ENCODE measurements around the gene RBFOX1. TPM values are rescaled to one million over a fixed set of nuclear protein-coding genes. Genes with fewer than 3 reads are reported as not detected.

Gene RBFOX1
- polyA plus RNA-seq, 1 donor: 2.6 TPM

DNA sequence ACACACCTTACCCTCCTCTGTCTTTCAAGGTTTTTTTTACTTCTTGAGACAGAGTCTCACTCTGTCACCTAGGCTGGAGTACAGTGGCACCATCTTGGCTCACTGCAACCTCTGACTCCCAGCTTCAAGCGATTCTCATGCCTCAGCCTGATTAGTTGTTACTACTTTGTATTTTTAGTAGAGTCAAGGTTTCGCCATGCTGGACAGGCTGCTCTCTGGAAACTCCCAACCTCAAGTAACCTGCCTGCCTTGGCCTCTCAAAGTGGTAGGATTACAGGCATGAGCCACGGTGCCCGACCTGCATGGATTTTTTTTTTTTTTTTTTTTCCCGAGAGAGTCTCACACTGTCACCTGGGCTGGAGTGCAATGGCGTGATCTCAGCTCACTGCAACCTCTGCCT is 273.2 kb downstream of the RBFOX1 start:
- no peak for DNase-seq

DNA sequence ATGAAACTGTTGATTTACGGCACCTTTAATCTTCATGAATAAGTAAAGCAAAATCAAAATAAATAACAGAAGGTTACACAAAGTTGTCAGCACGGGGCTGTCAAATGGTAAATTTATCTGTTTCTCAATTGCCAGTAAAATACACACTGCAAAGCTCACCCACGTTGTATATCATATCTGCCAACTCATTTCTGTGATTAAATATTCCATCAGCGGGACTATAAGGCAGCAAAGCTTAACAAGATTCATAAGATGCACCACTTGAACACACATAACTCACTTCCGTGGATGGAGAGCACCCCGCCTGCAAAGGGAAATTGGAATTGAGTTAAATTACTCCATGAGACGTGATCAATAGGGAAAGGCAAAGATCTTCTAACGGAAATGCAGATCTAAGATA is 280.0 kb downstream of the RBFOX1 start:
- DNase-seq: no peak

DNA sequence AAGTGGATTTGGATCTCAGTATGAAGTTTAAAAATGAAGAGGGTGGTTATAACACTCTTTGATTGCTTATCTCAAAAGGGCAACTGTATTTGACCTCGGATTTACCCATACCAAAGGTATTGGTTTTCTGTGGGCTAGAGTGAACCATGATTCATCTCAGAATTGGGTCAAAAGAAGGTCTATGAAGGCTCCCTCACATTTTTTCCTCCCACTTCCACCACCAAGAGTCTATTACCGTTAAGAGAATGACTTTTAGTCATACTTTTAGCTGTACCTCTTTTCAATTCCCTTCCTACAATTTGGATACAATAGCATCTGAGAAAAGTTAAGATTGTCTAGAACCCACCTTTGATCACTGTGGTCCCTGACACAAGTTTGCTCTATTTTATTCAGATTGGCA is 280.9 kb downstream of the RBFOX1 start:
- no peak for DNase-seq

DNA sequence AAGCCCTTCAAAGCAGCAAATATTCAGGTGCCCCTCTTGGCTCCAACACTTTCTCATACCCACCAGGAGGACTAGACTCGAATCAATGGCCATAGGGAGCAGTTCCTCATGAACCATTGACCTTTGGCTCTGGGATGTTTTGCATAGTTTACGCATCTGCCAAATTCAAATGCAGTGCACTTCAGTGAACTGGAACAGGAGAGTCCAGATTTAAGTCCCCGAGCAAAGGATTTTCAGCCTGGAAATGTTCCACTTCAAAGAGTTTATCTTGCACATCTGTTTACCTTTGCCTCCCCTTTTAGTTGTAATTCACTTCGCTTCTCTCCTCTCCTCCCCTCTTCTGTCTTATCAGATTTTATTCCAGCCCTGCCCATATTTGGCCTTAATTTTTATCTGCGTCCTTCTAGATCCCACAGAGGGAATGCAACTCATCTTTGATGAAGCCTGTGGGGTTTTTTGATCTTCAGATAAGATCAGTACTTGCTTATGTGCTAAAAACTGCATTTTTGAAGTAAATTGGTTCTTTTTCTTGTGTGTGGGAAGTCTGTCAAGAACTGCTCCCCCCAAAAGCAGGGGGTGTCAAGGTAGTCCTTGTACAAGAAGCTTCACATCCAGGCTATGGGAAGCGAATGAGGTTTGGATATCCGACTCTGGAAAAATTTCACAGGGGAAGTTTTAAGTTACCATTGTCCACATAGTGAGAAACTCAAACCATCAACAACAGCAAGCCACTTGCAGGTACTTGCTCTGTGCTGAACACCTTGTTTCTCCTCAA is 281.6 kb downstream of the RBFOX1 start:
- DNase-seq: peak; percentile 64

DNA sequence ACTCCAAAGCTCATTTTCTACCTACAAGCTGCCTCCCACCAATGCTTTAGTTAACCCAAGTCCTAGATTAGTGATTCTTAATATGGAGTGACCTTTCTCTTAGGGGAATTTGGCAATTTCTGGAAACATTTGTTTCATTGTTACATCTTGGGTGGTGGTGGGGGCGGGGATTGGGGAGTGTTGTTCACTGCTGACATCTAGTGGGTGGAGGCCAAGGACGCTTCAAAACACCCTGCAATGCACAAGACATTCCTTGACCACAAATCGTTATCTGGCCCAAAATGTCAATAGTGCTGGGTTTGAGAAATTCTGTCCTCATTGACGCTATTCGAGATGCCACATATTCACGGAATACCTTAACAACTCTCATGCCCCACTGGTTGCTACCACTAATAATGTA is 282.9 kb downstream of the RBFOX1 start:
- no peak for DNase-seq

DNA sequence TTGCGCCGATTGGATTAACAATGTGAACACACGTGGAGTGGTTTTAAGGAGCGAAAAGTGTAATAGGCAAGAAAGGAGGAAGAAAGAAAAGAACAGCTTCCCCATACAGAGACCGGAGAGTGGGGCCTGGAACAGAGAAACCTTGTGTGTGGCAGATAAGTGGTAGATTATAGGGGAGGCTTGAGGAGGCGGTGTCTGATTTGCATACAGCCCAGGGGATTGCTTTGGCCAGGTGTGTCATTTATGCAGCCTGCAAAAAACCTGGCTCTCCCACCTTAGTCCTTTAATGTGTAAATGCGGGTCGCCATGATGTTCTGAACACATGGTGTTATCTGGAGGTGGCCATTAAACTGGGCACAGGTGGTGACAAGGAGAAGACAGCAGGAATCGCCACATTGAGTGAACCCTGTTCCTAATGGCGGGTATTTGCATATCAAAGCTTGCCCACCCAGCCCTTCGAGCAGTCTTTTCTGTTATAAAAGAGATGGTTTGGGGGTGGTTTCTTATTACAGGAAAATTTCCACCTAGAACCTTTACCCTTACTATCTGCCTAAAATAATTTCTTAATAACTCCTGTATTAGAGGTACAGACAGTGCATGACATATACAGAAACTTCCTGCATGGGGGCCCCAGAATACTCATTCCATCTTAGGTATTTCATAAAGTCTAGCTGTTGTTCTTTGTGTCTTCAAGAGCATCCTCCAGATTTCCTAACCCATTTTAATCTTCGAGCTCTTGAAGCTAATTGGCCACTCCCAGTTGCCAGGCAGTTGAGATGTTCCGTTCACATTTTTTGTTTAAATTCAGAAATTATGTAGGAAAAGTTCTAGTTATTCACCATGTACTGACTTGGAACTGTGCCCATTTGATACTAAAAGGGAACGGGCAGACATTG is 292.5 kb downstream of the RBFOX1 start:
- no peak for DNase-seq

DNA sequence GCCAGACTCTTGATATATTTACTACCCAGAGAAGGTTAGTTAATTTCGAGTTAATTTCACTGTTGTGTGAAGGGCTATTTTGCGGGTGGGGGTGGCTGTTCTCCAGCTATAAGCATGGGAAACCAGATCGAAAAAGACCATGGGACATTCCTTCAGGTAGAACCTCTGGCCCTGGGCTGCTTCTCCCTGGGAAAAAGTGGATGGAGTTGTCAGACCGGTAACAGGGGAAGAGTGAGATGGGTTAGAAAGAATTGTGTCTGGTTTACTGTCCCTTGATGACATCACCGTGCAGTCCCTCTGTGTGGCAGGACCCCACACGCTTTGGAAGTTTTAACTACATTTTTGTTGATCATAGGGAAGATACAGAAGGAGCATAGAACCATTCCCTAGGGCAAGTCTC is 296.3 kb downstream of the RBFOX1 start:
- no peak for DNase-seq

DNA sequence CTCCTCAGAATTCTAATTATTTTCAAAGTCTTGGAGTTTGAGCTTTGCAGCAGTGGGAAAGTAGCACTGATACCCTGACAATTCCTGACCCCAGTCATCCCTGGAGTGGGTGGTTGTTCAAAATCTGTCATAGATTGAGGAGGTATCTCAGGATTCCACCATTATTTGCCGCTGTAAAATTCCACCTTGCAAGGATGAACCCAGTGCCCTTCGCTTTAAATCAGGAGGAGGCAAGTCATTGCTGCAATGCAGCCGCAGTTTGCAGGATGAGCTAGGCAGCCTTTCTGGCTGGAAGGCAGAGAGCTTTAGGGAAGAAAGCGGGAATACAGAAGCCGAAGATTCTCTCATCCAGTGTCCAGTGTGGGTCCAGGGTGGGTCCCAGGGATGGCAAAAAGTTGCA is 296.9 kb downstream of the RBFOX1 start:
- no peak for DNase-seq

DNA sequence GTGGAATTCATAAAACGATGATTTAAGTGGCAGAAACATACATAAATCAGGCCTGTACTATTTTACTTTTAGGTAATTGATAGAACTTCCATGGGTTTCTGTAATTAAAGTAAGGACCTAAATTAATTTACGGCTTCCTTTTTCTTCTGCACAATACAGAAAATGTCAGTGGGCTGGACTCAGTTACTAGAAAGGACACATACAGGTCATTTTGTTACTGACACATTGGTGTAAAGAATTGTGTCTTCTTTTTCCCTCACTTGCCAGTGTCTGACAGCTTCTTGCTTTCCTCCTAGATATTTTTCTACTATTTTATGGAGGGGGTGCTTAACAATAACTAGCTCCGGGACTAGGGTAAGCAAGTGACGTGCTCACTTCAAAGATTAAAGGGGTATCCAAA is 304.8 kb downstream of the RBFOX1 start:
- DNase-seq: no peak

DNA sequence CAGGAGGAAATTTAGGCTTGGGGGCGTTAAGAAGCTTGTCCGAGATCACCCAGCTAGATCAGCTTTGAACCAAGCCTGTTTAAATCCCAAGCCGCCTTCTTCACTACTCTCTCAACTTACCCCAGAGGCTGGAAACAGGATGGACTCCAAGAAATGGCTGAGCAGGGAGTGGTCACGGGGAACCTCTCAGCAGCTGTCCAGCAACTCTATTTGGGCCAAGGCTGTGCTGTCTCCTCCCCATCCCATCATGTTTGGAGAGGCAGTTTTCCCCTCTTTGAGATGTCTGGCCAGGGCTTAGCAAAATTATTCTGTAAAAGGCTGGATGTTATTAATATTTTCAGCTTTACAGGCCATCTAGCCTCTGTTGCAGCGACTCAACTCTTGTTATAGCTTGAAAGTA is 305.7 kb downstream of the RBFOX1 start:
- DNase-seq: no peak

DNA sequence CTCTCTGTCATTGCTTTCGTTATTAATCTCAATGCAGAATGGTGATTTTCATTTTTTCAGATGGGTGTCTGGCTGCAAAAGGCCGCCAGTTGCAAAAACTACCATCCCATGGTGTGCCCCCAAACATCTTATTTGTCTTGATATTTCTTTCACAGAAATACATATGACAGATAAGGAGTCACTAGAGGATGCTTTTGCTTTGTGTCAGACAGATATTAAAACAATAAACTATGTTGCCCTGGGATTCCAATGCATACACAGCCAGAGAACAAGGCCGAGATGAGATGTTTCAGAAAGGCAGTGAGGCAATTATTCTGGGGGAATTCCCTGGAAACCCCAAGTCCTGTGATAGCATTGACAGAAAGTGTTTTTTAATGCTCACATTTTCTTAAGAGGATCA is 307.7 kb downstream of the RBFOX1 start:
- DNase-seq: no peak

DNA sequence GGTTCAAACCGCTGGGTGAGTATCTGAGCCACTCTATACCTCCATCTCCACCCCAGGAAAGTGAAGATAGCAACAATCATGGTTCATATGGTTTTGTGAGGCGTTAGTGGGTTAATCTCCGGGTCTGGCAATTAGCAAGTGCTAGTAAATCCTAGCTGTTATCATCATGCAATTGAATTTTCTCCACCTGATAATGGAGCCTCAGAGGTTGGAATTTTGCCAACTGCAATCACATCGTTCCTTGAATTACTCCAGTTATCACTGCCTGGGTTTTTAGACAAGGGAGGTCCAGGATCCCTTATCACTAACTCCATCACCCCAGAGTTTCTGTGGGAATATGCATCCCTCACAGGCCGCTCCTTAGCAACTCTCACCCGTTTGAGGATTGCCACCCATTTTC is 311.5 kb downstream of the RBFOX1 start:
- DNase-seq: no peak

DNA sequence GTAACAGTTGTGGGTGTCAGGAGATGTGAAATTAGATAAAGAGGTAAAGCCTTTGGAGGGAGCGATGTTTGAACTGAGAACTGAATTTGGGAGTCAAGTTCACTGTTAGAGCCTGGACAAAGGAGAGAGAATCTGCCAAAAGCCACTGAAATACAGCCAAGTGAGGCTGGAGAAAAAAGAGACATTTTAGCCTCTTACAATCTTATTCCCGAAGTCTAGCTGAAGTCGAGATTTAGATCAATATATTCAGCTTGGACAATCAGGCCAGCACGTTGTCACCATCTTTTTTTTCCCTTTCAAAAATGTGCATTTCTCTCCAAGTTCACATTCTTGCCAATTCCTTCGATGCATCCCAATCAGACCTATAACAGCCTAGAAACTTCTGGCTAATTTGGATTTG is 312.2 kb downstream of the RBFOX1 start:
- DNase-seq: no peak

DNA sequence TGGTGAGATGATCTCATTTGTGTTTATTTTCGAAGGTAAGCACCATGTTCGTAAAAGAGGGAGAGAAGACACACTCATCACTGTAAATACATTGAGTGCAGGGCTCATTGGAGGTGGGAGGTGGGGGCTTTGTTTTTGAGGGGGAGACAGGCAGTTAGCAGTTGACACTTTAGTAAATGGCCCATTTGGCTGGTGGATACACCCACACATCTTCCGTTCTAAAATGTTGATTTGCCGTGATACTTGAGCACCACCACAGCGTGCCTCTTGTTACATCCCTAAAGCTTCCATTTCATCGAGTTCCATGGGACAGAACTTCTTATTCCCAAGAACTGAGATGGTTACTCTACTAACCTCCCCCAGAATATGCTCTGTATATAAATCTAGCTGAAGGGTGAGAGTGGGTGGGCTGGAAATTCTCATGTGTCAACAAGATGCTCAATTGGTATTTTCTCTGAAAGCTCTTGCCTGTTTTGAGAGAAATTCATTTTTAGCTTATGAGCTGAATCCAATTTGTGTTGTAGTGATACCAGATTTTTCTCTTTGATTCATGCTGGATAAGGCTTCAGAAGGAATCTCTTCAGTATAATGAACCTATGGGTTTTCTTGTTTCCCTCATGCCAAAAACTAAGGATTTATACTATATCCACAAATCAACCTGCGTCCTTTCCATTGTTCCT is 314.3 kb downstream of the RBFOX1 start:
- peak; percentile 58 for DNase-seq

DNA sequence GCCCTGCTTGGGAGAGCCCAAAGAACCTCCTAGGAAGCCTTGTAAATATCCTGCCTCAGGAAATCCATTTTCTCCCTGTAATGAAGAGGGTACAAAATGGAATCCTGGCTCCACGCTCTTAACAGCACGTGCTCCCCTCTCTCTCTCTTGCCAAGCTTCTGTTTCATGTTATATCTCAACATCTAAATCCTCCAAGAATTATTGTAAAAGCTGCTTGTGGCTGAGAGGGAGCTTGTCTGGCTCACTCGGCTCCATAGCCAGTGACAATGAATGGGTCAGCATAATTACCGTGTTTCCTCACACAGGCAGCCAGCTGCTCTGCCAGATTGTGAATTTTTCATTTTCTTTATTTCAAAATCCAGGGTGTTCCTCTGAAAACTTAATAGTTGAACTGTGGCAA is 317.8 kb downstream of the RBFOX1 start:
- DNase-seq: no peak

DNA sequence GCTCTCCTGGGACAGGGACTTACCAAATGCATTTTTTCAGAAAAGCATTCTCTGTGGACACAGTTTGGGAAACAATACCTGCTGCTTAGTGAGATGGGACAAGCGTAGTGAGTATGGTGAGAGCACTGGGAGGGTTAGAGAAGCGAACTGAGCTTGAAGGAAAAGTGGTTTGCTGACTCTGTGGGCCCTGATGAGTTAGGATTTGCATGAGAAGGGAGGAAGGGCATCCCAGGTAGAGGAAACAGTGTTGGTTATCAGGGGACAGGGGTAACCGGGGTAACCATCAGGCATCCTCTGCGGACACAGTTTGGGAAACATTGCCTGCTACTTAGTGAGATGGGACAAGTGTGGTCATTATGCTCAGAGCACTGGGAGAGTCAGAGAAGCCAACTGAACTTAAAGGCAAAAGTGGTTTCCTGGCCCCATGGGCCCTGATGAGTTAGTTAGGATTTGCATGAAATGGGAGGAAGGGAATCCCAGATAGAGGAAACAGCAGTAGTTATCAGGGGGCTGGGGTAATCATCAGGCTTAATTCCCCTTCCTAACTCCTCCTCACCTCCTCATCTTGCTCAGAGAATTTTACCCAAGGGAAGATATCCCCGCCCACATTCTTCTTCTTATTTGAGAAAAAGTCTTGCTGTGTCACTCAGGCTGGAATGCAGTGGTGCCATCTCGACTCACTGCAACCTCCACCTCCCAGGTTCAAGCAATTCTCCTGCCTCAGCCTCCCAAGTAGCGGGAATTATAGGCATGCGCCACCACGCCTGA is 319.3 kb downstream of the RBFOX1 start:
- no peak for DNase-seq

DNA sequence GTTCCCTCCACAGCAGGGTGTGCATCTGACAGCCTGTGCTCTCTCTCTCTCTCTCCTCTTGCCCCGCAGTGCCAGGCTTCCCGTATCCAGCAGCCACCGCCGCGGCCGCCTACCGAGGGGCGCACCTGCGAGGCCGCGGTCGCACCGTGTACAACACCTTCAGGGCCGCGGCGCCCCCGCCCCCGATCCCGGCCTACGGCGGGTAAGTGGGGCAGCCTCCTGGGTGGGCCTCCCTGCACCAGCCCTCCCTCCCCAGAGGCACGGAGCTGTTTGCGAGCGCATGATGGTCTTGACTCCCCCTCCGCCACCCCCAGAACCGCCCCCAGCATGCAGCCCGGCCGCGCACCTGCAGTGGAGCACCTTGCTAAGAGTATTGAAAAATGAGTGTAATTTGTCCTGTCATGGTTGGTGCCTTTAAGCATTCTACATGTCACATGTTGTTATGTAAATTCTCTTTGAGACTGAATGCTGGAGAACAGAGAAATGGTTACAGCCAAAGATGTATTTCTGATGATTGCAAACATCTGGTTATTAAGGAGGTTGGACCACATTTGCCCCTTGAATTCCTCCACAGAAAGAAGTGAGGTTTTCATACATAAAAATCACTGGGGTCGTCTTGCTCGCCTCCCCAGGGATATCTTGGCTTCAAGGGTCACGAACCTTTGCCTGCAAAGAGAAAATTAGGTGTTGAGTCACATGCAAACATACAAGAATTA is 321.3 kb downstream of the RBFOX1 start:
- no peak for DNase-seq

DNA sequence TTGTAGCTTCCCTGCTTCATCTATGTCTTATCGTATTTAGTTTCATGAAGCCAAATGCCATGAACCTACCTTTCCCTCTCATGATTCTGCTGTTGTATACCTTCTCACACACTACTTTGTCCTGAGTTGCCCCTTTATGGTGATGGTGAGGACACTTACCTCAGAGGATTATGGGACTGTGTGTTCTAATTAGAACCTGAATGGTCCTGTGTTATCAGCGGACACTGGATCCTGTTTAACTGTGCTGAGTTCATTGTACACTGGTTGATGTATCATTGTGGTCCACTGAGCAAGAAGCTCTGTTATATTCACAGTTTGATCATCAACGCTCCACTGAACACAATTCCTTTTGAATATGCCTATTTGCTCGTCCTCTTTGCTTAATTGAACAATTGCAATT is 343.0 kb downstream of the RBFOX1 start:
- DNase-seq: no peak

DNA sequence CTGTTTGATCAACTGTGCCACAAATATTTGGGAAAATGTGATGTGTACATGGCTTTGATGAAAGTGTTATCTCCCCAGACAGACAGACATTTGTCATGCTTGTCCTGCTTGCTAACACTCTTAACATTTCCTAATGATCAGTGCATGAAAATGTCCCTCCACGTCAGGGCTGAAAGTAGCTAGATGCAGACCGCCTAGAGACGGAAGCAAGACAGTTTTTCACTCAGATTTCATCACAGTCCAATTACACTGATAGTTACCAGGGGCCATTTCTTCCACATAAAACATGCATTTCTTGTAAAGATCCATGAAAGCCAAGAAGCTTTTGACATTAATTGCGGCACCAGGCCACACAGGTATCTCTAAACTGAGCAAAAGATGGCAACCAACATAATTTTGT is 347.7 kb downstream of the RBFOX1 start:
- no peak for DNase-seq

DNA sequence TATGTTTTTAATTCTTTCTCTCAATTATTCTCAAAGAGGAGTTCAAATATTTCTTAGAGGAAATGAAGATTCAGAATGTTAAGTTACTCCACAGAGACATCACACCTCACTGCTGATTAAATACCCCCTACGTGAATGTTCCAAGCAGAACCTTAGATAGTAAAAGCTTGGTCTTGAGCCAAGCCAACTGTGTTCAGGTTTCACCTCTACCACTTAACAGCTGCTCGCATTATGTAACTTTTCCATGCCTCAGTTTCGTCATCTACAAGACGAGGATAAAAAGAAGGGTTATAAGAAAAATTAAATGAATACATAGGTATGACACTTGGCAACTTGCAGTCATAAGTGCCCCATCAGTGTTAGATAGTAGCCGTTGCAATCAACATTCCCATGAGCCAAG is 356.2 kb downstream of the RBFOX1 start:
- no peak for DNase-seq

DNA sequence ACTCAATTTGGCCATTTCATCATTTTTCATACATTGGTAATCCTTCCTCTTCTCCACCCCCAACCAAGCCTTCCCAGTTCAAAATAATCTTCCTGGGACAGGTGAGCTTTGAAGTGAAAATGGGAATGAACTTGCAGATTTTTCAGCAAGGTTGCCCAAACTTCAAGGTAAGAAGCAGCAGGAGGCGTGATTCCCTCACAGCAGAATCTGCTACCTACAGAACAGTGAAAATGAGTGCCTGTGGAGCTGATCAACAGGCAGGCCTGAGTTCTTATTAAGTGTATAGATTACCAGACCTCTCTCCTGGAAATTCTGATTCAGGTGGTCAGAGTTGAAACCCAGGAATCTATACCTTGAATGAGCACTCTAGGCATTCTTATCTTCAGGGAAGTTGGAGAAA is 356.6 kb downstream of the RBFOX1 start:
- DNase-seq: no peak

DNA sequence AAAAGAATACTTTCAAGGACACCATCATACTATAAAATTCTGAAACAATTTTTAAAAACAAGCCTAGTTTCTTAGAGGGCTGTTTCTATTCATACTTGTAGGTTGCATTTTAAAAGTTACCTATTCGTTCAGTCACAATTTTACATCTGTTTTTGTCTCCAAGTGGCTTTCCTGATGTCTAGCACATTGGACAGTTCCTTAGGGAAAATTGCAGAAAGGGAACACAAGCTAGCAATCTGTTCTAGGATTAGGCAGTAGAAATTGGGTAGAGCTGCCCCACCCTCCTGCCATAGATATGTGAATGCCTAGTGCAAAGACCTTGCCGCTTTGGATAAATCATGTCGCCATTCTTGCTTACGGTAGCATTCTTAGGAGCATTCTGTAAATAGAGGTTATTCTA is 358.9 kb downstream of the RBFOX1 start:
- no peak for DNase-seq

All from left kidney (tissue), 2 donors.